SH-SY5Y (cell line): ENCODE data around the gene RAB10.

Experiments
- GATA2 ChIP-seq: IDR thresholded peaks from 2 replicates; pipeline ENCODE4 v1.6.1; 2011; ENCODE audit warnings: mild to moderate bottlenecking, low read depth, low read length
- GATA3 ChIP-seq: IDR thresholded peaks from 2 replicates; pipeline ENCODE4 v1.6.1; 2011; ENCODE audit warnings: low read depth, mild to moderate bottlenecking, low read length, moderate library complexity

GRCh38 chr2:26024260-26024659 lies 9.6 kb upstream of the RAB10 start:
- no peak for TF ChIP-seq GATA2
- TF ChIP-seq GATA3, result no peak
